CD4-positive, alpha-beta memory T cell (primary cell): ENCODE data around the gene RALGAPA2. TPM values are rescaled to one million over a fixed set of nuclear protein-coding genes. Genes with fewer than 3 reads are reported as not detected.

ENCODE experiments used
- CTCF ChIA-PET: fragments of 350-600 bp; sonication (Branson Sonifier 250); formaldehyde crosslinking; loops from one replicate; lab custom pipeline; 2021; ENCODE audit warnings: inconsistent platforms; ENCODE audit not compliant: partially characterized antibody; lab: Charles Lee
- POLR2A ChIA-PET: fragments of 350-600 bp; sonication (Branson Sonifier 250); formaldehyde crosslinking; loops from one replicate; lab custom pipeline; 2021; ENCODE audit not compliant: partially characterized antibody; lab: Charles Lee
- DNase-seq, 5 donors: peaks; one replicate each; pipeline versions ENCODE4 v3.0.0 to v3.0.0-alpha.2; 2020 to 2022; ENCODE audit warnings: mixed read lengths in 1 of 5
- H3K27ac ChIP-seq: one replicate; pipeline ENCODE4 v1.7.0; 2013; ENCODE audit warnings: low read depth, low read length
- H3K27me3 ChIP-seq: 2 replicates; pipeline ENCODE4 v1.7.0; 2013; ENCODE audit warnings: mild to moderate bottlenecking, low read length, moderate library complexity; ENCODE audit not compliant: insufficient read depth
- H3K36me3 ChIP-seq: 2 replicates; pipeline ENCODE4 v1.7.0; 2013; ENCODE audit warnings: mild to moderate bottlenecking, low read length, moderate library complexity; ENCODE audit not compliant: insufficient read depth
- H3K4me1 ChIP-seq: 2 replicates; pipeline ENCODE4 v1.7.0; 2013; ENCODE audit warnings: mild to moderate bottlenecking, low read length, moderate library complexity; ENCODE audit not compliant: insufficient read depth
- H3K4me3 ChIP-seq, 2 donors: one replicate each; pipeline ENCODE4 v1.7.0; 2013; ENCODE audit warnings: low read length in 2 of 2, mild to moderate bottlenecking in 1 of 2
- H3K9me3 ChIP-seq, 2 donors: one replicate each; pipeline ENCODE4 v1.7.0; 2013; ENCODE audit warnings: low read length in 2 of 2, control low read depth in 1 of 2; ENCODE audit not compliant: control insufficient read depth in 1 of 2
- H3K27ac Mint-ChIP-seq, 7 donors: one replicate each; pipeline ENCODE4 v1.8.0; 2020 to 2021; ENCODE audit warnings: mixed read lengths in 7 of 7, mild to moderate bottlenecking in 6 of 7, inconsistent platforms in 3 of 7, moderate library complexity in 3 of 7
- H3K27me3 Mint-ChIP-seq, 2 donors: one replicate each; pipeline ENCODE4 v1.8.0; 2020 to 2021; ENCODE audit warnings: mixed read lengths in 2 of 2
- H3K36me3 Mint-ChIP-seq, 2 donors: one replicate each; pipeline ENCODE4 v1.8.0; 2020 to 2021; ENCODE audit warnings: mixed read lengths in 2 of 2, inconsistent platforms in 1 of 2, mild to moderate bottlenecking in 1 of 2
- H3K4me1 Mint-ChIP-seq, 4 donors: one replicate each; pipeline ENCODE4 v1.8.0; 2020 to 2021; ENCODE audit warnings: mixed read lengths in 4 of 4, mild to moderate bottlenecking in 1 of 4
- H3K4me3 Mint-ChIP-seq, 8 donors: one replicate each; pipeline ENCODE4 v1.8.0; 2020 to 2021; ENCODE audit warnings: mixed read lengths in 8 of 8, mild to moderate bottlenecking in 7 of 8, moderate library complexity in 6 of 8, inconsistent platforms in 3 of 8
- H3K9me3 Mint-ChIP-seq, 8 donors: one replicate each; pipeline ENCODE4 v1.8.0; 2020 to 2021; ENCODE audit warnings: mixed read lengths in 8 of 8, mild to moderate bottlenecking in 5 of 8, inconsistent platforms in 3 of 8, moderate library complexity in 1 of 8
- intact Hi-C: fragments of 100-400 bp; cut with micrococcal nuclease; formaldehyde crosslinking; loops from one replicate; pipeline ENCODE4 v1.15.1; 2023
- polyA plus RNA-seq, 2 donors: library from polyadenylated mRNA; unstranded; fragments of 300-500 nt; fragmentation: Illumina TruSeq; gene quantifications; one replicate each; pipeline ENCODE4 v1.2.3, GENCODE V29; 2021
- total RNA-seq, 2 experiments: library from RNA; stranded (reverse); gene quantifications; one replicate each; pipeline ENCODE4 v1.2.3, GENCODE V29; 2021

RALGAPA2 gene
- total and polyA plus RNA-seq, 4 experiments from 2014 or later, result 1.6 to 36.3 (median 21.5) TPM

GRCh38 chr20:20529597-20529996 lies 182.8 kb downstream of the RALGAPA2 start:
- Mint-ChIP-seq H3K27me3 (no peaks in the 10 kb centered on the region), H3K27ac (no peak overlapping the region), H3K4me3 (no peak overlapping the region), H3K9me3 (no peaks in the 10 kb centered on the region), H3K36me3 (peaks cover 57 to 61% of the 10 kb centered on the region in 2 donors), H3K4me1 (peaks cover 0 to 2% (median 0%) of the 10 kb centered on the region in 4 donors)
- H3K27ac ChIP-seq, result no peak overlapping the region
- ChIA-PET CTCF (no interaction called here), POLR2A (no interaction called here)
- H3K36me3 ChIP-seq, result peaks cover 11% of the 10 kb centered on the region
- H3K9me3 ChIP-seq, result no peaks in the 10 kb centered on the region
- no peaks in the 10 kb centered on the region for H3K27me3 ChIP-seq
- intact Hi-C loops, result no loop called here
- H3K4me3 ChIP-seq, result no peak overlapping the region
- no peak for DNase-seq
- H3K4me1 ChIP-seq, result no peaks in the 10 kb centered on the region

- peaks cover 11% of the 10 kb centered on the region for H3K36me3 ChIP-seq
- CTCF ChIA-PET, result no interaction called here
- peaks cover 56 to 64% of the 10 kb centered on the region in 2 donors for H3K36me3 Mint-ChIP-seq
Measured at GRCh38 chr20:20528861-20529260, 183.6 kb downstream of the RALGAPA2 start.

GRCh38 chr20:20527661-20528060 lies 184.8 kb downstream of the RALGAPA2 start:
- Histone ChIP-seq H3K27ac (no peak overlapping the region), H3K9me3 (no peaks in the 10 kb centered on the region), H3K27me3 (no peaks in the 10 kb centered on the region), H3K4me1 (no peaks in the 10 kb centered on the region), H3K4me3 (no peak overlapping the region), H3K36me3 (peaks cover 11% of the 10 kb centered on the region)
- H3K9me3 Mint-ChIP-seq, result no peaks in the 10 kb centered on the region
- H3K4me1 Mint-ChIP-seq, result peaks cover 0 to 2% (median 0%) of the 10 kb centered on the region in 4 donors
- DNase-seq, result no peak
- peaks cover 52 to 68% of the 10 kb centered on the region in 2 donors for H3K36me3 Mint-ChIP-seq
- intact Hi-C loops, result no loop called here
- ChIA-PET CTCF (no interaction called here), POLR2A (no interaction called here)
- no peak overlapping the region for H3K27ac Mint-ChIP-seq
- no peak overlapping the region for H3K4me3 Mint-ChIP-seq
- H3K27me3 Mint-ChIP-seq, result no peaks in the 10 kb centered on the region

More at GRCh38 chr20:20528861-20529260, 183.6 kb downstream of the RALGAPA2 start:
- POLR2A ChIA-PET, result no interaction called here
- no peak overlapping the region for H3K27ac ChIP-seq
- Mint-ChIP-seq H3K4me3 (no peak overlapping the region), H3K27ac (no peak overlapping the region), H3K9me3 (no peaks in the 10 kb centered on the region), H3K27me3 (no peaks in the 10 kb centered on the region), H3K4me1 (peaks cover 0 to 2% (median 0%) of the 10 kb centered on the region in 4 donors)
- H3K9me3 ChIP-seq, result no peaks in the 10 kb centered on the region
- H3K4me3 ChIP-seq, result no peak overlapping the region
- no peak for DNase-seq
- intact Hi-C loops, result no loop called here
- no peaks in the 10 kb centered on the region for H3K27me3 ChIP-seq
- H3K4me1 ChIP-seq, result no peaks in the 10 kb centered on the region

- DNase-seq, result no peak
- H3K27ac ChIP-seq, result no peak overlapping the region
- H3K27ac Mint-ChIP-seq, result no peak overlapping the region
- no peak overlapping the region for H3K4me3 ChIP-seq
- H3K27me3 Mint-ChIP-seq, result no peaks in the 10 kb centered on the region
- POLR2A ChIA-PET, result no interaction called here
- intact Hi-C loops, result no loop called here
- H3K9me3 ChIP-seq, result no peaks in the 10 kb centered on the region
- peaks cover 0 to 2% (median 0%) of the 10 kb centered on the region in 4 donors for H3K4me1 Mint-ChIP-seq
- peaks cover 8% of the 10 kb centered on the region for H3K36me3 ChIP-seq
- no peaks in the 10 kb centered on the region for H3K9me3 Mint-ChIP-seq
- H3K4me3 Mint-ChIP-seq, result no peak overlapping the region
- peaks cover 45 to 64% of the 10 kb centered on the region in 2 donors for H3K36me3 Mint-ChIP-seq
- H3K4me1 ChIP-seq, result no peaks in the 10 kb centered on the region
- CTCF ChIA-PET, result no interaction called here
- no peaks in the 10 kb centered on the region for H3K27me3 ChIP-seq
Measured at GRCh38 chr20:20525756-20526155, 186.7 kb downstream of the RALGAPA2 start.

GRCh38 chr20:20525214-20525613 lies 187.2 kb downstream of the RALGAPA2 start:
- ChIA-PET POLR2A (no interaction called here), CTCF (no interaction called here)
- Mint-ChIP-seq H3K4me1 (peaks cover 0 to 2% (median 0%) of the 10 kb centered on the region in 4 donors), H3K27ac (no peak overlapping the region), H3K27me3 (no peaks in the 10 kb centered on the region), H3K36me3 (peaks cover 47 to 66% of the 10 kb centered on the region in 2 donors), H3K4me3 (no peak overlapping the region), H3K9me3 (no peaks in the 10 kb centered on the region)
- no peaks in the 10 kb centered on the region for H3K4me1 ChIP-seq
- intact Hi-C loops, result no loop called here
- no peak for DNase-seq
- no peaks in the 10 kb centered on the region for H3K27me3 ChIP-seq
- H3K4me3 ChIP-seq, result no peak overlapping the region
- peaks cover 10% of the 10 kb centered on the region for H3K36me3 ChIP-seq
- H3K9me3 ChIP-seq, result no peaks in the 10 kb centered on the region
- no peak overlapping the region for H3K27ac ChIP-seq

GRCh38 chr20:20524756-20525155 lies 187.7 kb downstream of the RALGAPA2 start:
- H3K9me3 Mint-ChIP-seq, result no peaks in the 10 kb centered on the region
- peaks cover 0 to 2% (median 0%) of the 10 kb centered on the region in 4 donors for H3K4me1 Mint-ChIP-seq
- no peak for DNase-seq
- Histone ChIP-seq H3K4me3 (no peak overlapping the region), H3K9me3 (no peaks in the 10 kb centered on the region), H3K27ac (no peak overlapping the region), H3K4me1 (no peaks in the 10 kb centered on the region), H3K36me3 (peaks cover 10% of the 10 kb centered on the region), H3K27me3 (no peaks in the 10 kb centered on the region)
- no peak overlapping the region for H3K4me3 Mint-ChIP-seq
- no peak overlapping the region for H3K27ac Mint-ChIP-seq
- POLR2A ChIA-PET, result no interaction called here
- CTCF ChIA-PET, result no interaction called here
- no peaks in the 10 kb centered on the region for H3K27me3 Mint-ChIP-seq
- intact Hi-C loops, result no loop called here
- H3K36me3 Mint-ChIP-seq, result peaks cover 48 to 67% of the 10 kb centered on the region in 2 donors

- no peak for DNase-seq
- Histone ChIP-seq H3K36me3 (peaks cover 6% of the 10 kb centered on the region), H3K27me3 (no peaks in the 10 kb centered on the region), H3K4me3 (no peak overlapping the region), H3K9me3 (no peaks in the 10 kb centered on the region), H3K4me1 (no peaks in the 10 kb centered on the region), H3K27ac (no peak overlapping the region)
- intact Hi-C loops, result no loop called here
- no peak overlapping the region for H3K27ac Mint-ChIP-seq
- H3K27me3 Mint-ChIP-seq, result no peaks in the 10 kb centered on the region
- H3K4me1 Mint-ChIP-seq, result peaks cover 0 to 3% (median 0%) of the 10 kb centered on the region in 4 donors
- H3K4me3 Mint-ChIP-seq, result no peak overlapping the region
- ChIA-PET CTCF (no interaction called here), POLR2A (no interaction called here)
- H3K9me3 Mint-ChIP-seq, result no peaks in the 10 kb centered on the region
- H3K36me3 Mint-ChIP-seq, result peaks cover 49 to 68% of the 10 kb centered on the region in 2 donors
Measured at GRCh38 chr20:20521736-20522135, 190.7 kb downstream of the RALGAPA2 start.
